Measurements from ENCODE around the gene CTTNBP2NL.

DNA sequence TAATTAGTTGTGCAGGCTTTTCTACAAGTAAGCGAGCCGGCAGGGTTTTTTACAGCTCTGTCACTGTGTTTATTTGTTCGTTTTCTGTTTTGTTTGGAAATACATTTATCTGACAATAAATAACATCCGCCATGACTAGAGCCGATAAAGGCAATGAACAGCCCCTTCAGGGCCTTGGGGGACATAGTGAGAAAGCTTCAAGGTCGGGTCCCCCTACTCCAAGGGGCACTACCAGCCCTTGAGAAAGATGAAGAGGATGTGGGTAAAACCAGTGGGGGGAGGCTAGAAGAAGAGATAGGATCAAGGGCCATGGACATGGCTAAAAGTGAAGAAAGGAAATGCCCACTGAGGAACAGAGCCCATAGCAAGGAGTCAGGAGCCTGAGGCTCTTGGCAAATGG, 38.5 kb upstream of the CTTNBP2NL start:
- TF ChIP-seq ZNF501 (tag by site-specific recombination; IDR thresholded peaks at IDR 0.05): no peak
- TF ChIP-seq, protein P1, sequence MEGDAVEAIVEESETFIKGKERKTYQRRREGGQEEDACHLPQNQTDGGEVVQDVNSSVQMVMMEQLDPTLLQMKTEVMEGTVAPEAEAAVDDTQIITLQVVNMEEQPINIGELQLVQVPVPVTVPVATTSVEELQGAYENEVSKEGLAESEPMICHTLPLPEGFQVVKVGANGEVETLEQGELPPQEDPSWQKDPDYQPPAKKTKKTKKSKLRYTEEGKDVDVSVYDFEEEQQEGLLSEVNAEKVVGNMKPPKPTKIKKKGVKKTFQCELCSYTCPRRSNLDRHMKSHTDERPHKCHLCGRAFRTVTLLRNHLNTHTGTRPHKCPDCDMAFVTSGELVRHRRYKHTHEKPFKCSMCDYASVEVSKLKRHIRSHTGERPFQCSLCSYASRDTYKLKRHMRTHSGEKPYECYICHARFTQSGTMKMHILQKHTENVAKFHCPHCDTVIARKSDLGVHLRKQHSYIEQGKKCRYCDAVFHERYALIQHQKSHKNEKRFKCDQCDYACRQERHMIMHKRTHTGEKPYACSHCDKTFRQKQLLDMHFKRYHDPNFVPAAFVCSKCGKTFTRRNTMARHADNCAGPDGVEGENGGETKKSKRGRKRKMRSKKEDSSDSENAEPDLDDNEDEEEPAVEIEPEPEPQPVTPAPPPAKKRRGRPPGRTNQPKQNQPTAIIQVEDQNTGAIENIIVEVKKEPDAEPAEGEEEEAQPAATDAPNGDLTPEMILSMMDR (tag by site-specific recombination; IDR thresholded peaks at IDR 0.05): no peak
- TF ChIP-seq, protein P2, sequence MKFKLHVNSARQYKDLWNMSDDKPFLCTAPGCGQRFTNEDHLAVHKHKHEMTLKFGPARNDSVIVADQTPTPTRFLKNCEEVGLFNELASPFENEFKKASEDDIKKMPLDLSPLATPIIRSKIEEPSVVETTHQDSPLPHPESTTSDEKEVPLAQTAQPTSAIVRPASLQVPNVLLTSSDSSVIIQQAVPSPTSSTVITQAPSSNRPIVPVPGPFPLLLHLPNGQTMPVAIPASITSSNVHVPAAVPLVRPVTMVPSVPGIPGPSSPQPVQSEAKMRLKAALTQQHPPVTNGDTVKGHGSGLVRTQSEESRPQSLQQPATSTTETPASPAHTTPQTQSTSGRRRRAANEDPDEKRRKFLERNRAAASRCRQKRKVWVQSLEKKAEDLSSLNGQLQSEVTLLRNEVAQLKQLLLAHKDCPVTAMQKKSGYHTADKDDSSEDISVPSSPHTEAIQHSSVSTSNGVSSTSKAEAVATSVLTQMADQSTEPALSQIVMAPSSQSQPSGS (tag by site-specific recombination; IDR thresholded peaks at IDR 0.05; ENCODE audit: low read depth): no peak
- TF ChIP-seq, protein P3, sequence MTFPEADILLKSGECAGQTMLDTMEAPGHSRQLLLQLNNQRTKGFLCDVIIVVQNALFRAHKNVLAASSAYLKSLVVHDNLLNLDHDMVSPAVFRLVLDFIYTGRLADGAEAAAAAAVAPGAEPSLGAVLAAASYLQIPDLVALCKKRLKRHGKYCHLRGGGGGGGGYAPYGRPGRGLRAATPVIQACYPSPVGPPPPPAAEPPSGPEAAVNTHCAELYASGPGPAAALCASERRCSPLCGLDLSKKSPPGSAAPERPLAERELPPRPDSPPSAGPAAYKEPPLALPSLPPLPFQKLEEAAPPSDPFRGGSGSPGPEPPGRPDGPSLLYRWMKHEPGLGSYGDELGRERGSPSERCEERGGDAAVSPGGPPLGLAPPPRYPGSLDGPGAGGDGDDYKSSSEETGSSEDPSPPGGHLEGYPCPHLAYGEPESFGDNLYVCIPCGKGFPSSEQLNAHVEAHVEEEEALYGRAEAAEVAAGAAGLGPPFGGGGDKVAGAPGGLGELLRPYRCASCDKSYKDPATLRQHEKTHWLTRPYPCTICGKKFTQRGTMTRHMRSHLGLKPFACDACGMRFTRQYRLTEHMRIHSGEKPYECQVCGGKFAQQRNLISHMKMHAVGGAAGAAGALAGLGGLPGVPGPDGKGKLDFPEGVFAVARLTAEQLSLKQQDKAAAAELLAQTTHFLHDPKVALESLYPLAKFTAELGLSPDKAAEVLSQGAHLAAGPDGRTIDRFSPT (tag by site-specific recombination; IDR thresholded peaks at IDR 0.05): no peak
- no peak for TF ChIP-seq KLF16 (tag by site-specific recombination; IDR thresholded peaks at IDR 0.05)
- no peak for TF ChIP-seq GLI2 (tag by site-specific recombination; IDR thresholded peaks at IDR 0.05; ENCODE audit: borderline replicate concordance, low read depth)
- no peak for TF ChIP-seq MZF1 (tag by site-specific recombination; IDR thresholded peaks at IDR 0.05; ENCODE audit: borderline replicate concordance)
- TF ChIP-seq KLF10 (tag by site-specific recombination; IDR thresholded peaks at IDR 0.05): no peak

Measured in HEK293 (cell line).